GM12865 (cell line): ENCODE results near the gene STX1B.
A peak's percentile ranks its signal among the peaks of the same experiment; 100 is the strongest.
"Not testable (repeated sequence)": the region's sequence is repeated elsewhere in the genome, so short reads cannot be mapped to it uniquely, and the experiment has no call there.

ENCODE experiments used
- DNase-seq: peaks from one replicate; pipeline ENCODE4 v3.0.0; 2010; ENCODE audit warnings: low read depth
- H3K4me3 ChIP-seq: 2 replicates; pipeline ENCODE4 v1.5.1; 2011; ENCODE audit warnings: mild to moderate bottlenecking, low read depth, low read length, control low read depth
- CTCF ChIP-seq: IDR thresholded peaks from 2 replicates; pipeline ENCODE4 v1.5.1; 2011; ENCODE audit warnings: low read length, control low read depth, low read depth, inconsistent platforms; ENCODE audit not compliant: insufficient read depth; ENCODE audit errors: missing control alignments

Gene STX1B

GRCh38 chr16:30947541-30947858 is 62.9 kb downstream of the STX1B start:
- H3K4me3 ChIP-seq: no peak overlapping the region
- no peak for TF ChIP-seq CTCF
- no peak for DNase-seq

- no peak for TF ChIP-seq CTCF
- DNase-seq: no peak
- H3K4me3 ChIP-seq: no peak overlapping the region
These were observed 63.5 kb downstream of the STX1B start for GRCh38 chr16:30946671-30947540.

GRCh38 chr16:30944352-30944751 is 66.1 kb downstream of the STX1B start:
- TF ChIP-seq CTCF: no peak
- no peak overlapping the region for H3K4me3 ChIP-seq
- DNase-seq: no peak

GRCh38 chr16:30942426-30942806 is 68.0 kb downstream of the STX1B start:
- DNase-seq: no peak
- TF ChIP-seq CTCF: no peak
- H3K4me3 ChIP-seq: no peak overlapping the region

- peak; percentile 88 for DNase-seq
- peak; percentile 98 for TF ChIP-seq CTCF
- H3K4me3 ChIP-seq: no peak overlapping the region
These were observed 68.6 kb downstream of the STX1B start for GRCh38 chr16:30941600-30942425.

GRCh38 chr16:30939571-30939970 is 70.9 kb downstream of the STX1B start:
- DNase-seq, H3K4me3 ChIP-seq: not testable (repeated sequence)
